GM12874 (cell line): ENCODE data around the gene PTPRN2.

Experiments
- CTCF ChIP-seq: IDR thresholded peaks from 2 replicates; pipeline ENCODE4 v1.5.1; 2011; ENCODE audit warnings: low read depth, mild to moderate bottlenecking, control low read depth, low read length, moderate library complexity; ENCODE audit not compliant: insufficient read depth

The PTPRN2 gene

DNA sequence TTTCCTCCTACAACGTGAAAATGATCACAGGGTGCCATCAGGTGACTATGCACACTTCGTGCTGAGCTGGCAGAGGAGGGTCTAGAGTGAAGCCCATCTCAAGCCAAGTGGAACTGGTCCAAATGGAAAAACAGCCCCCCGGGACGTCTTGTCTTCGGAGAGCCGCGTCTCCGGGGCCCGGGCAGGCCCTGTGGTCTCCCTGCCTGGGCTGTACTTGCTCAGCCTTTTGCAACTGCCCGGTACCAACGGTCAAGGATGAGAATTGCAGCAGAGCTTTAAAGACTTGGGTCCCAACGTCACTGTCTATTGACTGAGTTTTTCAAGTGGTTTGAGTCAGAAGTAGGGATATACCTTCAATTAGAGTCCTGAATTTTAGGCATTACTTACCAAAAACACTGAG is 315.5 kb downstream of the PTPRN2 start:
- no peak for TF ChIP-seq CTCF

GRCh38 chr7:158271646-158272045 is 316.0 kb downstream of the PTPRN2 start:
- TF ChIP-seq CTCF, result no peak

DNA sequence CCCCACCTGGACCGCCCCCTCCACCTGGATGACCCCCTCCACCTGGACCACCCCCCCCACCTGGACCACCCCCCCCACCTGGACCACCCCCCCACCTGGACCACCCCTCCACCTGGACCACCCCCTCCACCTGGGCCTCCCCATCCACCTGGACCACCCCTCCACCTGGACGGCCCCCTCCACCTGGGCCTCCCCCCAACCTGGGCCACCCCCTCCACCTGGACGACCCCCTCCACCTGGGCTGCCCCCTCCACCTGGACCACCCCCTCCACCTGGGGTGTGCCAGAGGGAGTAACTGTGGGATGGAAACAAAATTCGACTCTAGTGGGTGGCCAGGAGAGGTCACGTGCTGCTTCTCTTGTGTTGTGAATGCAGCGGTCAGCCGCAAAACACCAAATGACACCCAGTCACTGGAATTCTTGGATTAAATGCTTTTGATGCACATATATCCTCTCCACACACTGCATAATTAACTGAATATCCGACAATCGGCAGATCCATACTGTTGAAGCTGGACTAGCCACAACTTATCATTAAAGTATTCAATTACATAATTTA is 316.7 kb downstream of the PTPRN2 start:
- TF ChIP-seq CTCF, result no peak

DNA sequence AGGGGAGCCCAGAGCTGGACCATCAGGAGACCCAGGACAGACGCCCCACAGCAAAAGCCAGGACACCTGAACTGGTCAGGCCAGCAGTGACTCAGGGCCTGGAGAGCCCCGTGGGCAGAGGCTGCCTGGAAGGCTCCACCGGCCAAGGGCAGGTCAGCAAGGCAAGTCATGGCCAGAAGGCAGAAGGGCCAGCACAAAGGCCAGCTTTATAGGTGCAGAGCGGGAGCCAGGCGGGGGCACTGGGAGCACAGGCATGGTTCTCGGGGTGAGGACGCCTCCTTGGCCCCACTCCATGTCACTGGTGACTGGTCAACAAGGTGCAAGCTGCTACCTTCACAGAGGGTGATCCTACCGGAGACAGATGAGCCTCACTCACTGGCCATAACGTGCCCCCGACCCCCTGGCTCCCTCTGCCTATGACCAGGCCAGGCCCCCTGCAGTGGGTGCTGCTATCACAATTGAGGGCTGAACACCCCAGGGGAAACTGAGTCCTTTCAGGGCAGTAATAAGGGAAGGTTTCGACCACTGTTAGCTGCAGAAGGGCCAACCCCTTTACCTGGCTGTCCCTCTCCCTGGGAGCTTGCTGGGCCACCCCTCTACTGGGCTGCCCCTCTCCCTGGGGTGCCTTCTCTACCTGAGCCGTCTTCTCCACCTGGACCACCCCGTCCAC is 317.4 kb downstream of the PTPRN2 start:
- no peak for TF ChIP-seq CTCF

- TF ChIP-seq CTCF, result no peak
Measured at GRCh38 chr7:158268816-158269535, 318.6 kb downstream of the PTPRN2 start.

DNA sequence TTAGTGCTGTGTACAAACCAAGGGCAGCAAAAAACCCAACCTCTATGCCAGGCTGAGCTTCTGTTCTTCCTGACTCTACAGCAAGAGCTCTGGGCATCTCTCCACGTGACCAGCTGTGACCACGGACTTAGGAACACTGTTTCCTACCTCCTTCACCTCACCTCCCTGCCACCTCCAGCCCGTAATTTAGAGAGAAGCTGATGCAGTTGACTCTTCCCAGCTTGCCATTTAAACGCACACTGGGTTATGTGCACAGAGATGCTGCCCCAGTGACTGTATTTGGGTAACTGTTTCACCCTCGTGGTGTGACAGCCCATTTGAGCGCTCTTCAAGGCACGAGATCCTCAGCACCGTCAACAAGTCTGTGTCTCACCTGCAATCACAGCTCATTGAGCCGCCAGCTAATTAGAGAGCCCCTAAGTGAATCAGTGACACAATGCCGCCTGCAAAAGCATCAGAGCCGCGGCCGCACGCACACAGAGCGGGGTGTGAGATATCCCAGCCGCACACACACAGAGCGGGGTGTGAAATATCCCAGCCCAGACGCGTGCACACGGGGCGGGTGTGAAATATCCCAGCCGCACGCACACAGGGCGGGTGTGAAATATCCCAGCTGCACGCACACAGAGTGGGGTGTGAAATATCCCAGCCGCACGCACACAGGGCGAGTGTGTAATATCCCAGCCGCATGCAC is 319.7 kb downstream of the PTPRN2 start:
- no peak for TF ChIP-seq CTCF
